Thymus (tissue), 11 donors: Measurements from ENCODE around the gene VPS9D1. TPM values are rescaled to one million over a fixed set of nuclear protein-coding genes. Genes with fewer than 3 reads are reported as not detected.

Source experiments
- DNase-seq, 9 donors: peaks; one replicate each; pipeline ENCODE4 v3.0.0-alpha.2; 2013; ENCODE audit warnings: low spot score in 9 of 9, low read depth in 6 of 9, missing footprints in 1 of 9
- H3K27ac ChIP-seq, 2 donors: one replicate each; pipeline ENCODE4 v1.5.1; 2013; ENCODE audit warnings: control low read depth in 1 of 2, low read depth in 1 of 2, low read length in 1 of 2, mild to moderate bottlenecking in 1 of 2, moderate library complexity in 1 of 2
- H3K27me3 ChIP-seq, 2 donors: one replicate each; pipeline ENCODE4 v1.5.1; 2013; ENCODE audit warnings: low read length in 1 of 2; ENCODE audit not compliant: control insufficient read depth in 2 of 2, insufficient read depth in 1 of 2
- H3K36me3 ChIP-seq, 2 donors: one replicate each; pipeline ENCODE4 v1.5.1; 2013; ENCODE audit warnings: low read length in 1 of 2, mild to moderate bottlenecking in 1 of 2, moderate library complexity in 1 of 2; ENCODE audit not compliant: control insufficient read depth in 2 of 2, insufficient read depth in 2 of 2
- H3K4me1 ChIP-seq, 2 donors: one replicate each; pipeline ENCODE4 v1.5.1; 2013; ENCODE audit warnings: low read length in 2 of 2; ENCODE audit not compliant: control insufficient read depth in 2 of 2, insufficient read depth in 2 of 2
- H3K4me3 ChIP-seq, 2 donors: one replicate each; pipeline ENCODE4 v1.5.1; 2013; ENCODE audit warnings: low read length in 2 of 2, control low read depth in 1 of 2, mild to moderate bottlenecking in 1 of 2
- H3K9me3 ChIP-seq, 2 donors: one replicate each; pipeline ENCODE4 v1.5.1; 2013; ENCODE audit warnings: low read length in 1 of 2, mild to moderate bottlenecking in 1 of 2; ENCODE audit not compliant: control insufficient read depth in 2 of 2, insufficient read depth in 1 of 2
- WGBS: extraction: QIAGEN DNeasy Blood & Tissue Kit; methylation state at CpG from one replicate; pipeline ENCODE4 v1.1.7; 2013; 5-methylcytosine and 5-hydroxymethylcytosine counted together
- polyA plus RNA-seq: library from polyadenylated mRNA; stranded (reverse); fragments of 200-250 nt; gene quantifications from one replicate; pipeline ENCODE4 v1.2.3, GENCODE V29; 2013
- total RNA-seq: library from RNA; stranded (reverse); fragments of 120-200 nt; gene quantifications from one replicate; pipeline ENCODE4 v1.2.4, GENCODE V29; 2013
- donor health status: healthy.

The VPS9D1 gene
- total and polyA plus RNA-seq, 2 donors, result 2.1 to 25.1 TPM

- H3K27ac ChIP-seq, result no peak overlapping the region
- peaks cover 81 to 86% of the 10 kb centered on the region in 2 donors for H3K36me3 ChIP-seq
- no peak for DNase-seq
- no peaks in the 10 kb centered on the region for H3K27me3 ChIP-seq
- 96% methylated on average over 18 of the region's 18 CpGs for whole genome bisulfite sequencing
- H3K9me3 ChIP-seq, result no peaks in the 10 kb centered on the region
- H3K4me3 ChIP-seq, result no peak overlapping the region
- H3K4me1 ChIP-seq, result peaks cover 0 to 3% of the 10 kb centered on the region in 2 donors
Measured at GRCh38 chr16:89729293-89729692, 8.6 kb upstream of the VPS9D1 start.

GRCh38 chr16:89727406-89728120, 6.9 kb upstream of the VPS9D1 start:
- H3K36me3 ChIP-seq, result peaks cover 74 to 88% of the 10 kb centered on the region in 2 donors
- H3K9me3 ChIP-seq, result no peaks in the 10 kb centered on the region
- H3K4me3 ChIP-seq, result no peak overlapping the region
- no peak overlapping the region for H3K27ac ChIP-seq
- H3K4me1 ChIP-seq, result peaks cover 14 to 20% of the 10 kb centered on the region in 2 donors
- no peaks in the 10 kb centered on the region for H3K27me3 ChIP-seq
- WGBS, result 95% methylated on average over 17 of the region's 17 CpGs
- DNase-seq, result no peak

- 74% methylated on average over 30 of the region's 30 CpGs for WGBS
- peaks cover 36 to 52% of the 10 kb centered on the region in 2 donors for H3K36me3 ChIP-seq
- H3K4me1 ChIP-seq, result peaks cover 20 to 31% of the 10 kb centered on the region in 2 donors
- H3K27me3 ChIP-seq, result peaks cover 10 to 17% of the 10 kb centered on the region in 2 donors
- H3K9me3 ChIP-seq, result no peaks in the 10 kb centered on the region
- H3K4me3 ChIP-seq, result peak overlapping the region; percentile 71 to 95
- H3K27ac ChIP-seq, result peak overlapping the region; percentile 2 to 70
- DNase-seq, result peak in 2 of 9 donors; percentile 51 to 66
Measured at GRCh38 chr16:89723279-89724250, 2.9 kb upstream of the VPS9D1 start.

GRCh38 chr16:89722392-89723278, 1.9 kb upstream of the VPS9D1 start:
- Histone ChIP-seq H3K36me3 (peaks cover 29 to 45% of the 10 kb centered on the region in 2 donors), H3K4me3 (peak overlapping the region; percentile 71 to 95), H3K27me3 (peaks cover 10 to 17% of the 10 kb centered on the region in 2 donors), H3K4me1 (peaks cover 20 to 31% of the 10 kb centered on the region in 2 donors), H3K27ac (peak overlapping the region; percentile 64 to 66), H3K9me3 (no peaks in the 10 kb centered on the region)
- peak in 2 of 9 donors; percentile 46 to 66 for DNase-seq
- 16% methylated on average over 56 of the region's 56 CpGs for WGBS

GRCh38 chr16:89721546-89722391, 1.1 kb upstream of the VPS9D1 start:
- Histone ChIP-seq H3K36me3 (peaks cover 20 to 36% of the 10 kb centered on the region in 2 donors), H3K27me3 (peaks cover 10 to 17% of the 10 kb centered on the region in 2 donors), H3K27ac (peak overlapping the region; percentile 66 to 96), H3K9me3 (no peaks in the 10 kb centered on the region), H3K4me1 (peaks cover 20 to 31% of the 10 kb centered on the region in 2 donors), H3K4me3 (peak overlapping the region; percentile 71 to 95)
- peak in 7 of 9 donors; percentile 67 to 91 (median 80) for DNase-seq
- WGBS, result under 1% methylated on average over 112 of the region's 112 CpGs

GRCh38 chr16:89720551-89720812, 216 bp downstream of the VPS9D1 start:
- peak in 1 of 9 donors; percentile 37 for DNase-seq
- Histone ChIP-seq H3K36me3 (peaks cover 18 to 29% of the 10 kb centered on the region in 2 donors), H3K27me3 (peaks cover 10 to 17% of the 10 kb centered on the region in 2 donors), H3K9me3 (no peaks in the 10 kb centered on the region), H3K27ac (peak overlapping the region in 1 of 2 donors; percentile 96), H3K4me3 (peak overlapping the region; percentile 71 to 95), H3K4me1 (peaks cover 20 to 31% of the 10 kb centered on the region in 2 donors)
- WGBS, result 1% methylated on average over 29 of the region's 29 CpGs

- Histone ChIP-seq H3K36me3 (peaks cover 0 to 5% of the 10 kb centered on the region in 2 donors), H3K4me1 (peaks cover 8 to 14% of the 10 kb centered on the region in 2 donors), H3K4me3 (no peak overlapping the region), H3K9me3 (no peaks in the 10 kb centered on the region), H3K27me3 (peaks cover 10 to 17% of the 10 kb centered on the region in 2 donors), H3K27ac (no peak overlapping the region)
- no peak for DNase-seq
- 96% methylated on average over 24 of the region's 24 CpGs for whole genome bisulfite sequencing
Measured at GRCh38 chr16:89717688-89718505, 2.8 kb downstream of the VPS9D1 start.
